Liver (tissue), 9 donors: ENCODE results near the gene MKNK2. TPM values are rescaled to one million over a fixed set of nuclear protein-coding genes. Genes with fewer than 3 reads are reported as not detected.

Source experiments
- DNase-seq: peaks from one replicate; pipeline ENCODE4 v3.0.0-alpha.2; 2017; ENCODE audit warnings: low spot score
- H3K27ac ChIP-seq, 2 donors: one replicate each; pipeline ENCODE4 v1.7.0; 2013; ENCODE audit warnings: inconsistent platforms in 2 of 2, low read length in 2 of 2, control low read depth in 1 of 2, low read depth in 1 of 2, mild to moderate bottlenecking in 1 of 2
- H3K27me3 ChIP-seq, 4 donors: one replicate each; pipeline versions ENCODE4 v1.6.1 to v1.7.0; 2013; ENCODE audit warnings: low read length in 3 of 4, inconsistent platforms in 1 of 4, mild to moderate bottlenecking in 1 of 4, moderate library complexity in 1 of 4; ENCODE audit not compliant: control insufficient read depth in 4 of 4, insufficient read depth in 4 of 4
- H3K36me3 ChIP-seq, 4 donors: one replicate each; pipeline versions ENCODE4 v1.6.1 to v1.7.0; 2013; ENCODE audit warnings: low read length in 3 of 4, mild to moderate bottlenecking in 3 of 4, low read depth in 1 of 4, moderate library complexity in 1 of 4; ENCODE audit not compliant: control insufficient read depth in 4 of 4, insufficient read depth in 3 of 4
- H3K4me1 ChIP-seq, 4 donors: one replicate each; pipeline versions ENCODE4 v1.6.1 to v1.7.0; 2013; ENCODE audit warnings: low read length in 3 of 4, mild to moderate bottlenecking in 3 of 4, moderate library complexity in 1 of 4; ENCODE audit not compliant: control insufficient read depth in 4 of 4, insufficient read depth in 4 of 4
- H3K4me3 ChIP-seq, 3 donors: one replicate each; pipeline versions ENCODE4 v1.6.1 to v1.7.0; 2013; ENCODE audit warnings: low read length in 3 of 3, control low read depth in 1 of 3, low read depth in 1 of 3, mild to moderate bottlenecking in 1 of 3
- H3K9ac ChIP-seq, 2 donors: one replicate each; pipeline ENCODE4 v1.7.0; 2013; ENCODE audit warnings: low read length in 2 of 2, mild to moderate bottlenecking in 2 of 2, moderate library complexity in 2 of 2, control low read depth in 1 of 2, low read depth in 1 of 2
- H3K9me3 ChIP-seq, 4 donors: one replicate each; pipeline versions ENCODE4 v1.6.1 to v1.7.0; 2013; ENCODE audit warnings: low read length in 3 of 4; ENCODE audit not compliant: control insufficient read depth in 4 of 4
- ATF3 ChIP-seq: IDR thresholded peaks from 2 replicates; pipeline ENCODE4 v1.6.1; 2016; ENCODE audit warnings: antibody characterized with exemption
- CTCF ChIP-seq: fragments of 150-350 bp; IDR thresholded peaks from 2 replicates; pipeline ENCODE4 v1.5.1; 2017; ENCODE audit warnings: improper control_type of control experiment, low read depth, low read length; ENCODE audit not compliant: missing input control
- EGR1 ChIP-seq, 2 donors: IDR thresholded peaks; 2 replicates each; pipeline ENCODE4 v1.6.1; 2016 to 2018; ENCODE audit warnings: antibody characterized with exemption in 2 of 2, low read depth in 2 of 2
- FOXA1 ChIP-seq: IDR thresholded peaks from 2 replicates; pipeline ENCODE4 v1.6.1; 2016; ENCODE audit warnings: antibody characterized with exemption
- FOXA2 ChIP-seq: IDR thresholded peaks from 2 replicates; pipeline ENCODE4 v1.6.1; 2016; ENCODE audit warnings: antibody characterized with exemption
- GABPA ChIP-seq, 2 donors: IDR thresholded peaks in 1 of 2; conservative IDR thresholded peaks in 1 of 2; 2 replicates each; pipeline ENCODE4 v1.6.1; 2016; ENCODE audit warnings: antibody characterized with exemption in 2 of 2, mild to moderate bottlenecking in 1 of 2, moderate library complexity in 1 of 2
- HNF4A ChIP-seq, 2 donors: conservative IDR thresholded peaks; 2 replicates each; pipeline ENCODE4 v1.6.1; 2016; ENCODE audit warnings: antibody characterized with exemption in 2 of 2, mild to moderate bottlenecking in 2 of 2
- HNF4G ChIP-seq: IDR thresholded peaks from 2 replicates; pipeline ENCODE4 v1.6.1; 2016; ENCODE audit warnings: antibody characterized with exemption
- JUND ChIP-seq, 2 donors: IDR thresholded peaks; 2 replicates each; pipeline ENCODE4 v1.6.1; 2016; ENCODE audit warnings: antibody characterized with exemption in 2 of 2
- MAX ChIP-seq: IDR thresholded peaks from 2 replicates; pipeline ENCODE4 v1.6.1; 2016; ENCODE audit warnings: antibody characterized with exemption
- NR2F2 ChIP-seq: IDR thresholded peaks from 2 replicates; pipeline ENCODE4 v1.6.1; 2016; ENCODE audit warnings: antibody characterized with exemption
- RAD21 ChIP-seq, 2 donors: IDR thresholded peaks; 2 replicates each; pipeline ENCODE4 v1.6.1; 2016; ENCODE audit warnings: antibody characterized with exemption in 2 of 2, mild to moderate bottlenecking in 2 of 2
- REST ChIP-seq: IDR thresholded peaks from 2 replicates; pipeline ENCODE4 v1.6.1; 2016; ENCODE audit warnings: antibody characterized with exemption, mild to moderate bottlenecking
- RXRA ChIP-seq, 2 donors: IDR thresholded peaks; 2 replicates each; pipeline ENCODE4 v1.6.1; 2017 to 2018; ENCODE audit warnings: antibody characterized with exemption in 2 of 2, mild to moderate bottlenecking in 1 of 2
- SP1 ChIP-seq: IDR thresholded peaks from 2 replicates; pipeline ENCODE4 v1.6.1; 2018; ENCODE audit warnings: antibody characterized with exemption, mild to moderate bottlenecking
- TAF1 ChIP-seq: conservative IDR thresholded peaks from 2 replicates; pipeline ENCODE4 v1.6.1; 2016; ENCODE audit warnings: antibody characterized with exemption, mild to moderate bottlenecking
- YY1 ChIP-seq: IDR thresholded peaks from 2 replicates; pipeline ENCODE4 v1.6.1; 2016; ENCODE audit warnings: antibody characterized with exemption, mild to moderate bottlenecking
- ZBTB33 ChIP-seq: IDR thresholded peaks from 2 replicates; pipeline ENCODE4 v1.6.1; 2016; ENCODE audit warnings: antibody characterized with exemption
- WGBS: extraction: QIAGEN DNeasy Blood & Tissue Kit; methylation state at CpG from one replicate; pipeline ENCODE4 v1.1.7; 2013; 5-methylcytosine and 5-hydroxymethylcytosine counted together
- polyA plus RNA-seq, 2 donors: library from polyadenylated mRNA; stranded (reverse) in 1 of 2; unstranded in 1 of 2; fragments of 200-250 nt in 1 of 2; fragments of >200 nt in 1 of 2; fragmentation: Nextera tagmentation in 1 of 2; extraction: Ambion mirVana in 1 of 2; gene quantifications; one replicate each; pipeline versions ENCODE4 v1.2.1 to v1.2.3, GENCODE V29; 2013 to 2015
- total RNA-seq, 2 donors: library from RNA; depleted of rRNA; stranded (reverse); fragments of >200 nt; gene quantifications; one replicate each; pipeline ENCODE4 v1.2.3, GENCODE V29; 2014
- donor health status: healthy.
- donor health status: healthy.
- donor health status: healthy.
- donor health status: healthy.
- donor health status: healthy.

The MKNK2 gene
- total and polyA plus RNA-seq, 4 donors, result 24.7 to 105 (median 46.4) TPM

- Histone ChIP-seq H3K4me1 (no peaks in the 10 kb centered on the region), H3K27me3 (no peaks in the 10 kb centered on the region), H3K36me3 (peaks cover 7 to 35% (median 17%) of the 10 kb centered on the region in 4 donors), H3K9me3 (no peaks in the 10 kb centered on the region), H3K4me3 (no peak overlapping the region), H3K9ac (no peak overlapping the region), H3K27ac (no peak overlapping the region)
- no peak for DNase-seq
- no peak for TF ChIP-seq TAF1
- 90% methylated on average over 23 of the region's 23 CpGs for WGBS
These were observed 29.4 kb upstream of the MKNK2 start for GRCh38 chr19:2080336-2080988.

- no peak for DNase-seq
- TF ChIP-seq HNF4G, result no peak
- TF ChIP-seq CTCF, result no peak
- TF ChIP-seq RXRA (IDR thresholded peaks at IDR 0.05), result no peak
- TF ChIP-seq YY1, result no peak
- no peak for TF ChIP-seq GABPA (IDR thresholded peaks at IDR 0.05 in 1 of 2, conservative IDR thresholded peaks at IDR 0.05 in 1 of 2)
- TF ChIP-seq JUND (IDR thresholded peaks at IDR 0.05), result no peak
- TF ChIP-seq EGR1 (IDR thresholded peaks at IDR 0.05; ENCODE audit: low read depth in 2 of 2), result no peak
- TF ChIP-seq RAD21 (IDR thresholded peaks at IDR 0.05), result no peak
- TF ChIP-seq SP1, result no peak
- TF ChIP-seq FOXA2, result no peak
- TF ChIP-seq MAX, result no peak
- TF ChIP-seq TAF1, result no peak
- no peak for TF ChIP-seq FOXA1
- no peak for TF ChIP-seq ATF3
- no peak for TF ChIP-seq NR2F2
- TF ChIP-seq REST, result no peak
- no peak for TF ChIP-seq HNF4A (conservative IDR thresholded peaks at IDR 0.05)
- TF ChIP-seq ZBTB33, result no peak
- H3K9me3 ChIP-seq, result no peaks in the 10 kb centered on the region
- H3K27ac ChIP-seq, result no peak overlapping the region
- no peaks in the 10 kb centered on the region for H3K27me3 ChIP-seq
- no peak overlapping the region for H3K9ac ChIP-seq
- peaks cover 10 to 41% (median 19%) of the 10 kb centered on the region in 4 donors for H3K36me3 ChIP-seq
- 93% methylated on average over 23 of the region's 23 CpGs for WGBS
- H3K4me1 ChIP-seq, result no peaks in the 10 kb centered on the region
- H3K4me3 ChIP-seq, result no peak overlapping the region
These were observed 28.8 kb upstream of the MKNK2 start for GRCh38 chr19:2079865-2080301.
